Tibial nerve (tissue), 4 donors: ENCODE measurements around the gene LIN37. TPM values are rescaled to one million over a fixed set of nuclear protein-coding genes. Genes with fewer than 3 reads are reported as not detected.
A peak's percentile ranks its signal among the peaks of the same experiment; 100 is the strongest.

Experiments
- DNase-seq, 2 donors: peaks; one replicate each; pipeline ENCODE4 v3.0.0-alpha.2; 2019; ENCODE audit warnings: low spot score in 2 of 2
- H3K27ac ChIP-seq, 4 donors: fragments of 200-600 bp; sonication (generic) in 3 of 4; one replicate each; pipeline ENCODE4 v1.5.1; 2017 to 2019; ENCODE audit warnings: mild to moderate bottlenecking in 1 of 4
- H3K27me3 ChIP-seq, 2 donors: fragments of 200-600 bp; sonication (generic) in 1 of 2; one replicate each; pipeline versions ENCODE4 v1.5.1 to v1.6.0; 2017 to 2019
- H3K36me3 ChIP-seq, 3 donors: fragments of 200-600 bp; sonication (generic); one replicate each; pipeline ENCODE4 v1.5.1; 2018 to 2019
- H3K4me1 ChIP-seq, 4 donors: fragments of 200-600 bp; sonication (generic) in 3 of 4; one replicate each; pipeline ENCODE4 v1.5.1; 2017 to 2019
- H3K4me3 ChIP-seq, 4 donors: fragments of 200-600 bp; sonication (generic) in 3 of 4; one replicate each; pipeline ENCODE4 v1.5.1; 2017 to 2019; ENCODE audit warnings: mild to moderate bottlenecking in 1 of 4, moderate library complexity in 1 of 4
- H3K9me3 ChIP-seq, 4 donors: fragments of 200-600 bp; sonication (generic) in 3 of 4; one replicate each; pipeline ENCODE4 v1.5.1; 2017 to 2019
- CTCF ChIP-seq, 5 experiments: fragments of 200-600 bp in 3 of 5; fragments of 450-650 bp in 2 of 5; sonication (generic) in 3 of 5; IDR thresholded peaks; one replicate each; pipeline ENCODE4 v1.5.1; 2016 to 2019; ENCODE audit warnings: antibody characterized with exemption in 5 of 5, mild to moderate bottlenecking in 3 of 5, moderate library complexity in 2 of 5
- EP300 ChIP-seq, 2 donors: sonication (generic); formaldehyde crosslinking; IDR thresholded peaks; one replicate each; pipeline ENCODE4 v1.6.1; 2017; ENCODE audit warnings: antibody characterized with exemption in 2 of 2, mild to moderate bottlenecking in 1 of 2
- POLR2A ChIP-seq, 2 donors: fragments of 450-650 bp; IDR thresholded peaks; one replicate each; pipeline ENCODE4 v1.6.1; 2017; ENCODE audit warnings: antibody characterized with exemption in 2 of 2, mild to moderate bottlenecking in 2 of 2, moderate library complexity in 2 of 2
- WGBS, 2 donors: methylation state at CpG; one replicate each; pipeline ENCODE4 v1.1.5; 2018; 5-methylcytosine and 5-hydroxymethylcytosine counted together
- total RNA-seq, 4 donors: library from RNA; depleted of rRNA; stranded (reverse); fragments of >200 nt; gene quantifications; one replicate each; pipeline ENCODE4 v1.1.0, GENCODE V29; 2016

The LIN37 gene
- total RNA-seq, 4 donors from 2014 or later, result 18.1 to 32.7 (median 20.6) TPM

- Histone ChIP-seq H3K9me3 (no peaks in the 10 kb centered on the region), H3K36me3 (peaks cover 0 to 56% (median under 1%) of the 10 kb centered on the region in 3 donors), H3K4me3 (peak overlapping the region; percentile 27 to 94 (median 89)), H3K27ac (peak overlapping the region; percentile 90 to 99 (median 96)), H3K4me1 (peaks cover 4 to 53% (median 21%) of the 10 kb centered on the region in 4 donors), H3K27me3 (no peaks in the 10 kb centered on the region)
- peak; percentile 84 for DNase-seq
- TF ChIP-seq EP300 (IDR thresholded peaks at IDR 0.05) (peak; percentile 45 to 46), POLR2A (IDR thresholded peaks at IDR 0.05) (peak in 1 of 2 donors; percentile 1), CTCF (IDR thresholded peaks at IDR 0.05) (no peak)
- 6 to 8% methylated on average over 17 to 19 of the region's 19 CpGs for WGBS, 2 donors
These were observed 8.9 kb downstream of the LIN37 start for GRCh38 chr19:35757231-35757748.

GRCh38 chr19:35757749-35758608 lies 9.6 kb downstream of the LIN37 start, which contains the start of gene PROSER3:
Gene PROSER3, plus strand, starts transcription at chr19:35758176. Its CDS starts 40 bp downstream, at chr19:35758216.
- H3K27ac ChIP-seq, result peak within 1 kb of the TSS; percentile 90 to 99 (median 99)
- H3K36me3 ChIP-seq, result peaks cover 0 to 56% (median 0%) of the 10 kb centered on the region in 3 donors
- peak; percentile 96 to 98 for DNase-seq
- peaks cover 4 to 53% (median 21%) of the 10 kb centered on the region in 4 donors for H3K4me1 ChIP-seq
- H3K9me3 ChIP-seq, result no peaks in the 10 kb centered on the region
- H3K27me3 ChIP-seq, result no peaks in the 10 kb centered on the region
- TF ChIP-seq EP300 (IDR thresholded peaks at IDR 0.05) (peak; percentile 10 to 84), POLR2A (IDR thresholded peaks at IDR 0.05) (peak; percentile 35 to 85), CTCF (IDR thresholded peaks at IDR 0.05) (peak in 2 of 5 experiments; percentile 20 to 32)
- 0% methylated on average over 46 to 51 of the region's 53 CpGs for WGBS, 2 donors
- H3K4me3 ChIP-seq, result peak within 1 kb of the TSS; percentile 76 to 94 (median 89)

- 92 to 93% methylated on average over 2 of the region's 2 CpGs for WGBS, 2 donors
- H3K36me3 ChIP-seq, result peaks cover 0 to 56% (median 0%) of the 10 kb centered on the region in 3 donors
- no peak for DNase-seq
These were observed 11.3 kb downstream of the LIN37 start for GRCh38 chr19:35759697-35760096.

GRCh38 chr19:35760711-35761349 lies 12.5 kb downstream of the LIN37 start:
- no peak overlapping the region for H3K27ac ChIP-seq
- no peaks in the 10 kb centered on the region for H3K9me3 ChIP-seq
- no peaks in the 10 kb centered on the region for H3K27me3 ChIP-seq
- 90 to 94% methylated on average over 4 of the region's 4 CpGs for WGBS, 2 donors
- TF ChIP-seq EP300 (IDR thresholded peaks at IDR 0.05) (no peak), CTCF (IDR thresholded peaks at IDR 0.05) (no peak), POLR2A (IDR thresholded peaks at IDR 0.05) (no peak)
- peaks cover 0 to 64% (median 0%) of the 10 kb centered on the region in 3 donors for H3K36me3 ChIP-seq
- no peak overlapping the region for H3K4me3 ChIP-seq
- no peak for DNase-seq
- H3K4me1 ChIP-seq, result peaks cover 4 to 38% (median 19%) of the 10 kb centered on the region in 4 donors

More at GRCh38 chr19:35759697-35760096, 11.3 kb downstream of the LIN37 start:
- Histone ChIP-seq H3K27me3 (no peaks in the 10 kb centered on the region), H3K27ac (no peak overlapping the region), H3K4me1 (peaks cover 4 to 50% (median 21%) of the 10 kb centered on the region in 4 donors), H3K4me3 (no peak overlapping the region), H3K9me3 (no peaks in the 10 kb centered on the region)
- TF ChIP-seq EP300 (IDR thresholded peaks at IDR 0.05), result no peak
- TF ChIP-seq CTCF (IDR thresholded peaks at IDR 0.05), result no peak
- TF ChIP-seq POLR2A (IDR thresholded peaks at IDR 0.05), result no peak
